GM13976 (cell line): ENCODE results near the gene KANSL1.

Source experiments
- DNase-seq: peaks from one replicate; pipeline ENCODE4 v3.0.0; 2012; ENCODE audit warnings: low spot score
- in situ Hi-C: fragments of 300-500 bp; cut with MboI; formaldehyde crosslinking; loops from one replicate; pipeline ENCODE4 v1.12.0; 2022; ENCODE audit warnings: low sequenced_read_pairs, mixed read lengths, inconsistent platforms; ENCODE audit not compliant: unreplicated experiment
- TF ChIP-seq, protein P1 (sequence below): IDR thresholded peaks from 2 replicates; pipeline ENCODE4 v1.5.1; 2012; ENCODE audit warnings: borderline replicate concordance, mild to moderate bottlenecking; ENCODE audit not compliant: insufficient read depth; ENCODE audit errors: extremely low read depth, missing control alignments, control extremely low read depth

Gene KANSL1

DNA sequence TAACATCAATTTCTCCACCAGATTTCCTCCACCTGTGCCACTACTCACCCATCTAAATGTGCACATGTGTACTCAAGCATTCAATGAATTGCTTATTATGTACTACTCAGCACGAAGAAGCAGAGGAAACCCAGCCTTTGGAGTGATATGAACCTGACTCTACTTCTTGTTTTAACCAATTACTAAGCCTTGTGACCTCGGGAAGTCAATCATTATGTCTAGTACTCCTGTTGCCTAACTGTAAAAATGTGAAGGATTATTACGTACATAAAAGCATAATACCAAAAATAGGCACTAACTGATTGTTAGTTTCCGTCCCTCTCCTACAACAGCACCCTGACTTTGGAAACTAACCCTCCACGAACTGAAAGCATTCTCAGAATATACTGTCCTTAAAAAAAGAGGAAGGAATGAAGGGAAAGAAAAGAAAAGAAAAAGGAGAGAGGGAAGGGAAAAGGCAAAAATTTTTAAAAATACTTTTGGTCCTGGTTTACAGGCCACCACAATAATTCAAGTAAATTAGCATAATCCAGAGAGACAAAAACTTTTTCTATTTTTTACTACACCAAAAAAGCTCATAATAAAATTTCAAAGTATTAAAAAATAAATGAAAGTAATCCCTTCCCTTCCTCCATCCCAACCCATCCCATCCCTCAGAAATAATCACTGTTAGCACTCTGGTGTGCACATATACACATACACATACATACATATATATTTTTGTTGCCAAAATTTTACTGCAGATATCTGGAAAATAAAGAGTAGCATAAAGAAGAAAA, 53.6 kb downstream of the KANSL1 start:
- in situ Hi-C loops: no loop called here
- DNase-seq: no peak

DNA sequence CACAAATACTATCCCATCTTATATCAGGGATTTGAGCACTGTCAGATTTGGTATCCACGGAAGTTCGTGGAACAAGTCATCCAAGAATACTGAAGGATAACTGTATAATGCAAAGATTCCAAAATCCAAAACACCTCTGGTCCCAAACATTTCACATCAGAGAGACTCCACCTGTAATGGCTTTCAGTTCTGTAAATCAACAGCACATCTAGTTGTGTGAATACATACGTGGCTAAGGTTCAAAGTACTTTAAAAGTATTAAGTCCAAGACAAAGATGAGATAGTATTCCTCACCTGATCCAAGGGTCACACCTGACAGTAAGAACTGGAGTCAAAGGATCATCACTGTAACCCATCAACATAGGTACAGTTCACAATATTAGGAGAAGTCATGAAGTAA, 54.8 kb downstream of the KANSL1 start:
- DNase-seq: no peak
- TF ChIP-seq, protein P1, sequence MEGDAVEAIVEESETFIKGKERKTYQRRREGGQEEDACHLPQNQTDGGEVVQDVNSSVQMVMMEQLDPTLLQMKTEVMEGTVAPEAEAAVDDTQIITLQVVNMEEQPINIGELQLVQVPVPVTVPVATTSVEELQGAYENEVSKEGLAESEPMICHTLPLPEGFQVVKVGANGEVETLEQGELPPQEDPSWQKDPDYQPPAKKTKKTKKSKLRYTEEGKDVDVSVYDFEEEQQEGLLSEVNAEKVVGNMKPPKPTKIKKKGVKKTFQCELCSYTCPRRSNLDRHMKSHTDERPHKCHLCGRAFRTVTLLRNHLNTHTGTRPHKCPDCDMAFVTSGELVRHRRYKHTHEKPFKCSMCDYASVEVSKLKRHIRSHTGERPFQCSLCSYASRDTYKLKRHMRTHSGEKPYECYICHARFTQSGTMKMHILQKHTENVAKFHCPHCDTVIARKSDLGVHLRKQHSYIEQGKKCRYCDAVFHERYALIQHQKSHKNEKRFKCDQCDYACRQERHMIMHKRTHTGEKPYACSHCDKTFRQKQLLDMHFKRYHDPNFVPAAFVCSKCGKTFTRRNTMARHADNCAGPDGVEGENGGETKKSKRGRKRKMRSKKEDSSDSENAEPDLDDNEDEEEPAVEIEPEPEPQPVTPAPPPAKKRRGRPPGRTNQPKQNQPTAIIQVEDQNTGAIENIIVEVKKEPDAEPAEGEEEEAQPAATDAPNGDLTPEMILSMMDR: no peak
- in situ Hi-C loops: no loop called here

More for the DNA sequence above, 53.6 kb downstream of the KANSL1 start:
- TF ChIP-seq, protein P1: no peak

DNA sequence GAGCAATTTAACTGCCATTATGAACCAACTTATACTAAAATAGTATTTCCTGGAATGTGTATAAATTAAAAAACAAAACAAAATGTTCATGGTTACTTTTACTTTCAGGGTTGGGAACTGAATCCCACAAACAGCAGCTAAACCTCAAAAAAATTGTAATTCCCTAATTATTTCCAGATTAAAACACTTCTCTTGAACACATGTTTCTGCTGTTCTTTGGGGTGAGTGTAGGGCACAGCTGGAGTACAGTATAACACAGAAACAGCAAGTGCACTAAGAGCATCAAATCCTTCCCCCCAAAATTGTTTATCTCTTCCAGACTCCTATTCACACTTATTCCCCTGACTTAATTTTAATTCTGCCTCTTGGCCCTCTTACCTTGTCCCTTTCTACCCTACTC, 56.4 kb downstream of the KANSL1 start:
- in situ Hi-C loops: no loop called here
- DNase-seq: no peak
- TF ChIP-seq, protein P1: no peak

DNA sequence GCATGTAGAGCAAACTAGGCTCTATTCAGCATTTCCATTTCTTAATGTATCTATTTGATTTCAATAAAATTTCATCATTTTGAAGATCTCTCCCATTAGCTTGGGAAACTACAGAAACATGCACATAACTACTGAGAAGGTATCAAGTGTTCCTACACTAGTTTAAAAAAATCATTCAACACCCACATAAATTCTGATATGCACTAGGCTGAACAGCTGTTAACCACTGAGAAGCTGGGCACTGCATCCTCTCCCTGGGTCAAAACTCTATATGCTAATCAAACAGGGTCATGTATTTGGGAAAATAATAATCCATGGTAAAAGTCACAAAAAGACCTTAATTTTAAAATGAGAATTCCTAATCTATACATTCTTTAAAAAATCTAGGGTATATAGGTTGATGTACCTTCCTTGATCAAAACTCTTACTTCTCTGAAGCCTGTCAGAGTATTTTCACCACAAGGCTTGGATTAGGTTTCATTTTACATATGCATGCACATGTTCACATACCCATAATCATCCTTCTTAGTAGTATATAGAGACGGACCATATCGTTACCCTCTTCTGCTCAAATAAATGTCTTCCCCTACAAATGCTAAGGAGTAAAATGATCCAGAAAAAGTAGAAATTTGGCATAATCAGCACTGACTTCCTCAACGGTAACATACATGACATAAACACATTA, 57.2 kb downstream of the KANSL1 start:
- in situ Hi-C loops: no loop called here

DNA sequence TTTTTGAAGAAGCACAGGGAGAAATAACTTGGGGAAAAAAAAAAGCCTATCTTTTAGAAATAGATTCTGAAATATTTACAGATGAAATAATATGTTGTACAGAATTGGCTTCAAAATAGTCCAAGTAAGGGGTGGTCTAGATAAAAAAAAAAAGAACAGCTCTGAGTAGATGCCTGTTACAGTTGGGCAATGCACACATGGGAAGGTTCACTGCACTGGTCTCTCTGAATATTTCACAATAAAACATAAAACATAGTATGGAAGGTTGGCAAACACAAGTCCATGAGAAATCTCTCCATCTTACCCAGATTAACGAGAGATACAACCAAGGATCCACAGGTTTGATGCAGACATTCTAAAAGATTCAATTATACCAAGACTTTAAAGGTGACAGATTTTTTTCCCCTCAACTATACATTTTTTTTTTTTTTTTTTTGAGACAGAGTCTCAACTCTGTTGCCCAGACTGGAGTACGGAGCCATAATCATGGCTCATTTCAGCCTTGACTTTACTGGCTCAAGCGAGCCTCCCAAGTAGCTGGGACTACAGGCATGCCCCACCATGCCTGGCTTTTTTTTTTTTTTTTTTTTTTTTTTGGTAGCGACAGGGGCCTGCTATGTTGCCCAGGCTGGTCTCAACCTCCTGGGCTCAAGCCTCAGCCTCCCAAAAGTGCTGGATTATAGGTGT, 58.0 kb downstream of the KANSL1 start:
- TF ChIP-seq, protein P1: no peak
- no peak for DNase-seq
- in situ Hi-C loops: no loop called here

More for the DNA sequence above, 57.2 kb downstream of the KANSL1 start:
- TF ChIP-seq, protein P1: no peak
- DNase-seq: no peak

DNA sequence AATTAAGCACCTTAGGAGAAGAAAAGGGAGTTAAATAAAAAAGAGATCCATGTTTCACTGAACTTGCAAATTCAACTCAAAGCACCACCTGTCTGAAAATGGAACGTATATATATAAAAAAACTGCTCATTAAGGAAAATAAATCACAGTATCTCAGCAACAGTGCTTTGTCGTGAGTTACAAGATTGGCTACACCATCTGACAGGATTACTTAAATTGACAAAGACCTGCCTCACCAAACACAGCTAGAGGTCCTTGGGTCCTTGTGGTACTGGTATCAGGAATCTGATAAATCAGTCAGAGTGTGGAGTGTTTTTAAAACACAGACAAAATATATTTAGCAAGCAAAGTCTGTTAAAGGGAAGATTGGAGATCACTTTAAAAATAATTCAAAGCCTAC, 63.9 kb downstream of the KANSL1 start:
- no peak for DNase-seq
- in situ Hi-C loops: no loop called here
- TF ChIP-seq, protein P1: no peak
